K562 (cell line): ENCODE data around the gene PSMA2. TPM values are rescaled to one million over a fixed set of nuclear protein-coding genes. Genes with fewer than 3 reads are reported as not detected.

Experiments used
- ATF7 ChIP-seq: fragments of 450-650 bp; IDR thresholded peaks from 2 replicates; pipeline ENCODE4 v1.7.1; 2014; ENCODE audit warnings: mild to moderate bottlenecking, moderate library complexity
- DACH1 ChIP-seq: fragments of 450-650 bp; IDR thresholded peaks from 2 replicates; pipeline ENCODE4 v1.6.1; 2018; ENCODE audit not compliant: partially characterized antibody
- GABPA ChIP-seq: fragments of 200-800 bp; sonication (Bioruptor generic); conservative IDR thresholded peaks from 2 replicates; pipeline ENCODE4 v1.6.1; 2016; ENCODE audit warnings: low read depth, missing genetic modification characterization, missing compliant biosample characterization
- GATAD2B ChIP-seq: fragments of 450-650 bp; IDR thresholded peaks from 2 replicates; pipeline ENCODE4 v1.6.1; 2017; ENCODE audit warnings: mild to moderate bottlenecking, borderline replicate concordance
- HDAC2 ChIP-seq: fragments of 450-650 bp; IDR thresholded peaks from 2 replicates; pipeline ENCODE4 v1.6.1; 2016; ENCODE audit warnings: mild to moderate bottlenecking
- KAT8 ChIP-seq: fragments of 450-650 bp; IDR thresholded peaks from 2 replicates; pipeline ENCODE4 v1.6.1; 2016; ENCODE audit warnings: low read depth, mild to moderate bottlenecking
- NFRKB ChIP-seq: fragments of 450-650 bp; IDR thresholded peaks from 2 replicates; pipeline ENCODE4 v1.6.1; 2016; ENCODE audit warnings: low read depth
- NR1H2 ChIP-seq: sonication (generic); formaldehyde crosslinking; IDR thresholded peaks from 2 replicates; pipeline ENCODE4 v1.4.0; 2020; ENCODE audit warnings: mild to moderate bottlenecking, missing genetic modification reagents
- NR2C1 ChIP-seq, 2 experiments: fragments of 450-650 bp; IDR thresholded peaks; 2 replicates each; pipeline ENCODE4 v1.6.1; 2017; ENCODE audit warnings: mild to moderate bottlenecking in 2 of 2, antibody characterized with exemption in 1 of 2, inconsistent platforms in 1 of 2, missing compliant biosample characterization in 1 of 2, missing genetic modification characterization in 1 of 2
- PCBP1 ChIP-seq: fragments of 200-400 bp; formaldehyde crosslinking; IDR thresholded peaks from 2 replicates; pipeline ENCODE4 v1.6.1; 2018; ENCODE audit warnings: mild to moderate bottlenecking, low read depth, low read length; ENCODE audit not compliant: poor library complexity, severe bottlenecking
- POU5F1 ChIP-seq: fragments of 150-350 bp; IDR thresholded peaks from 2 replicates; pipeline ENCODE4 v1.6.1; 2014; ENCODE audit warnings: borderline replicate concordance, low read length, low read depth, mild to moderate bottlenecking; ENCODE audit not compliant: partially characterized antibody
- SMARCE1 ChIP-seq: fragments of 450-650 bp; IDR thresholded peaks from 2 replicates; pipeline ENCODE4 v1.7.1; 2016; ENCODE audit warnings: mild to moderate bottlenecking
- TAF15 ChIP-seq: fragments of 200-400 bp; formaldehyde crosslinking; IDR thresholded peaks from 2 replicates; pipeline ENCODE4 v1.6.1; 2017; ENCODE audit warnings: mild to moderate bottlenecking, low read depth, low read length, moderate library complexity
- TEAD4 ChIP-seq, 2 experiments: sonication (generic) in 1 of 2; formaldehyde crosslinking in 1 of 2; IDR thresholded peaks; 2 replicates each; pipeline versions ENCODE4 v1.6.1 to v1.8.0; 2012 to 2022; ENCODE audit warnings: borderline replicate concordance in 1 of 2, inconsistent platforms in 1 of 2, low read length in 1 of 2, mild to moderate bottlenecking in 1 of 2, missing genetic modification reagents in 1 of 2
- ZNF232 ChIP-seq: sonication (generic); formaldehyde crosslinking; IDR thresholded peaks from 2 replicates; pipeline ENCODE4 v1.8.0; 2022; ENCODE audit warnings: mild to moderate bottlenecking, missing genetic modification reagents
- polyA plus RNA-seq, 8 experiments: library from polyadenylated mRNA; depleted of rRNA in 4 of 8; stranded (reverse) in 5 of 8; unstranded in 3 of 8; fragments of >200 nt; fragmentation: Nextera tagmentation in 2 of 8; fragmentation: Illumina TruSeq in 1 of 8; extraction: Ambion mirVana in 2 of 8; extraction: Trizol in 1 of 8; gene quantifications; 2 replicates each; pipeline versions ENCODE4 v1.2.1 to v1.2.3, GENCODE V29; 2011 to 2014; ENCODE audit warnings: inconsistent platforms in 1 of 8, missing spikeins in 1 of 8
- total RNA-seq, 7 experiments: library from RNA; depleted of rRNA in 6 of 7; stranded (reverse); fragments of >200 nt in 6 of 7; fragmentation: Illumina TruSeq in 2 of 7; extraction: Trizol in 2 of 7; gene quantifications; 2 replicates each; pipeline versions ENCODE4 v1.2.1 to v1.2.3, GENCODE V29; 2011 to 2021; ENCODE audit warnings: low replicate concordance in 1 of 7
- TF ChIP-seq, protein P1 (sequence below): fragments of 250-450 bp; sonication (Bioruptor Pico); IDR thresholded peaks from 2 replicates; pipeline ENCODE4 v1.9.0; 2021; ENCODE audit warnings: mild to moderate bottlenecking, inconsistent platforms
- TF ChIP-seq, protein P2 (sequence below): fragments of 250-450 bp; sonication (Bioruptor Pico); IDR thresholded peaks from 2 replicates; pipeline ENCODE4 v1.5.0; 2021; ENCODE audit warnings: mild to moderate bottlenecking, moderate library complexity
- TF ChIP-seq, protein P3 (sequence below), 2 experiments: fragments of 450-650 bp in 1 of 2; sonication (generic) in 1 of 2; formaldehyde crosslinking in 1 of 2; IDR thresholded peaks in 1 of 2; conservative IDR thresholded peaks in 1 of 2; 2 replicates each; pipeline versions ENCODE4 v1.6.1 to v1.8.1; 2016 to 2023; ENCODE audit warnings: mild to moderate bottlenecking in 2 of 2, moderate library complexity in 2 of 2, inconsistent platforms in 1 of 2, missing genetic modification reagents in 1 of 2

The PSMA2 gene
- total and polyA plus RNA-seq, 9 of the 15 experiments (the other 6 are each of a cell fraction or from before 2014, with no cell fraction given), result 91.7 to 1,070 (median 213) TPM

DNA sequence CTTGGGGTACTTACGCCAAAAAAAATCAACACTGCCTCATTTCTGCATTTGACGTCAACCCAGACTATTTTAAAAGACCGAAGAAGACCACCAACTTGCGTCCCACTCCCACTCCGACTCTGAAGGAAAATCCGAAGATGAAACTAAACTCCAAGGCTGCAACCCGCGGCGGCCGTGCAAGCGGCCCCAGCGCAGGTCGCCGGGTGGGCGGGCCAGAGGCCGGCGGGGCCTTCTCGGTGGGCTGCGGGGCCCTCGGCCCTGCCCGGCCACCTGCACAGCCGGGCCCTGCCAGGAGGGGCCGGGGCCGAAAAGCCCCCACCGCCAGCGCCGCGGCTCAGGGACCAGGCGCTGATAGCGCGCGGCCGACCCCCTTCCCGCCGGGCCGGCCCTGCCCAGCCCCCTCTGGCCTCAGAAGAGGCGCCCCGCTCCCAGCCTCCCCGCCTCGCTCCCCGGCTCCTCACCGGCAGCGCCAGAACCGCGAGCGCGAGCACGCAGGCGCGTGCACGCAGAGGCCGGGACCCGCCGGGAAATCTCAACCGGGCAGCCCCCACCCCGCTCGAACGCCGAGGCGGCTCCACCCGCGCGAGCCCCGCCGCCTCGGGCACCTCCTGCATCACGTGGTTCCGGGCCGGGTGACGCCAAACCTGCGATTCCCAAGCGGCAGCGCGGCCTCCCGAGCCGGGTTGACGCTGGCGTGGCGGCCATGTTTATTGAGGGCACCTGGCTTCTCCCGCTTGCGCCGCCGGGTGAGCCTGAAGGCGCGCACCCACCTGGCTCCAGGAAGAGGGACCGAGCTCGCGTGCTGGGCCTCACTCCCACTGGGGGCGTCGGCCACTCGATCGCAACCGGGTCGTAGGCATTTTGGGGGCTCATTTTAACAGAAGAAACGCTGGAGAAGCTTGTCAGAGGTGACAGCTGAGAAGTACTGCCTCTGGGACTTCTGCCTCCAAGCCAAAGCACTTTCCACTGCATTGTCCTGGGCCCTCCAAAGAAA is 20.2 kb downstream of the PSMA2 start, which contains the start of gene C7orf25 (continued):
- TF ChIP-seq TAF15, result no peak
- no peak for TF ChIP-seq ZNF232 (CRISPR knock-in tag)
- TF ChIP-seq GATAD2B, result peak; percentile 70
- no peak for TF ChIP-seq SMARCE1
- TF ChIP-seq PCBP1, result peak; percentile 86
- peak; percentile 92 for TF ChIP-seq GABPA (tag)
- TF ChIP-seq, protein P1, sequence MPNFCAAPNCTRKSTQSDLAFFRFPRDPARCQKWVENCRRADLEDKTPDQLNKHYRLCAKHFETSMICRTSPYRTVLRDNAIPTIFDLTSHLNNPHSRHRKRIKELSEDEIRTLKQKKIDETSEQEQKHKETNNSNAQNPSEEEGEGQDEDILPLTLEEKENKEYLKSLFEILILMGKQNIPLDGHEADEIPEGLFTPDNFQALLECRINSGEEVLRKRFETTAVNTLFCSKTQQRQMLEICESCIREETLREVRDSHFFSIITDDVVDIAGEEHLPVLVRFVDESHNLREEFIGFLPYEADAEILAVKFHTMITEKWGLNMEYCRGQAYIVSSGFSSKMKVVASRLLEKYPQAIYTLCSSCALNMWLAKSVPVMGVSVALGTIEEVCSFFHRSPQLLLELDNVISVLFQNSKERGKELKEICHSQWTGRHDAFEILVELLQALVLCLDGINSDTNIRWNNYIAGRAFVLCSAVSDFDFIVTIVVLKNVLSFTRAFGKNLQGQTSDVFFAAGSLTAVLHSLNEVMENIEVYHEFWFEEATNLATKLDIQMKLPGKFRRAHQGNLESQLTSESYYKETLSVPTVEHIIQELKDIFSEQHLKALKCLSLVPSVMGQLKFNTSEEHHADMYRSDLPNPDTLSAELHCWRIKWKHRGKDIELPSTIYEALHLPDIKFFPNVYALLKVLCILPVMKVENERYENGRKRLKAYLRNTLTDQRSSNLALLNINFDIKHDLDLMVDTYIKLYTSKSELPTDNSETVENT, result 0 out of 2 replicates have a peak, but pooled peaks have one; percentile 53
- TF ChIP-seq HDAC2, result 0 out of 2 replicates have a peak, but pooled peaks have one; percentile 31
- TF ChIP-seq DACH1, result peak; percentile 9
- no peak for TF ChIP-seq KAT8
- no peak for TF ChIP-seq NR1H2
- 0 out of 2 replicates have a peak, but pooled peaks have one; percentile 28 for TF ChIP-seq TEAD4 (IDR thresholded peaks at IDR 0.05; ENCODE audit: low read length)
- TF ChIP-seq TEAD4 (CRISPR knock-in tag; IDR thresholded peaks at IDR 0.05; ENCODE audit: borderline replicate concordance), result no peak
- TF ChIP-seq NR2C1 (IDR thresholded peaks at IDR 0.05), result peak; percentile 79
- TF ChIP-seq NR2C1 (tag; IDR thresholded peaks at IDR 0.05), result peak; percentile 78
- TF ChIP-seq, protein P2, sequence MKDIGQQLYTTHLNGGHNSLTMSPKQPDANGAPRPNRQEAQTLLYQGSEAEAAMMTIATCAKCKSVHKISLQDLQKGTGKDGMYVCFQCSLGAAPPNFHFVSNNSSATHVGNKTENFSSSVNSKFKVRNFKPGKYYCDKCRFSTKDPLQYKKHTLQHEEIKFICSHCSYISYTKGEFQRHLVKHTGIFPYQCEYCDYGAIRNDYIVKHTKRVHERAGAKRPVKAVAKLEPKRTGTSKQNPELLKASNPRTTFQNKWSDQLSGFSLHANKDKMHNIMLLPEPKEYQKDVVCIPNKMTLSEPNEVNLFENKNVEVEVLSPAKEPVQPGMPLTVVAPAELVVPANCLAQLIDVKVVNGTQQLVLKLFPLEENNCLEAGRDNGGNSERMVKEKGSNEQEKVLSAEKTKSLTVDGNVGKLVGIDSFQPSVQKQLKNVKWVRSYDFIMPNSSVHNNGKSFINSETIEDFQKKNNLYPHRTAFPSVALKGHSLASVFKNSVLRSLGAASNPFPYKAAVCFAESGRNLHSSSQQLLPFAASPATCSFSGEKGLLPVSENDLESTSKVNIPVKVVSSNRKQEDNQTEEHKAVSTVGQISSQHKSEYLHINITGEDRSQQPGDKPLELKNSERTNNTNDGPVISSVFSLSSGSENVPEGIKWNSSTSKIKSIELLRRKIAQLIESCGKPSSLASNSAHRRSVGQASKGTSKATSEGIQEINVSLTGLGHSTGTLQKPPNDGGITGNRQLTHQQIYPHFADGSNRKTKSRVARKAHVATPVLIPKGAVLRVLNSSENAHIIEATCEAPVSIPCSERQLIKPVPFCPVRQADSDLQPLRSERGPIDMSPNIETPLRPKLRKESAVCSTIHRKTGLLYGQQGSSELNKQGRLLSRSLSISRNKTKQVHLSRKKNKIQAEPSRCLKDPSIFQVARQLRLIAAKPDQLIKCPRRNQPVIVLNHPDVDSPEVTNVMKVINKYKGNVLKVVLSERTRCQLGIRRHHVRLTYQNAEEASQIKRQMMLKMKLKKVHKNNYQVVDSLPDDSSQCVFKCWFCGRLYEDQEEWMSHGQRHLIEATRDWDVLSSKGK (CRISPR knock-in tag), result no peak
- TF ChIP-seq NFRKB, result peak; percentile 71; the same call in 1 of the 2 replicates
- TF ChIP-seq ATF7, result peak; percentile 84
- TF ChIP-seq, protein P3, sequence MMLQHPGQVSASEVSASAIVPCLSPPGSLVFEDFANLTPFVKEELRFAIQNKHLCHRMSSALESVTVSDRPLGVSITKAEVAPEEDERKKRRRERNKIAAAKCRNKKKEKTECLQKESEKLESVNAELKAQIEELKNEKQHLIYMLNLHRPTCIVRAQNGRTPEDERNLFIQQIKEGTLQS (IDR thresholded peaks at IDR 0.05), result no peak; the same call in 1 of the 2 replicates
- TF ChIP-seq, protein P3 (CRISPR knock-in tag; conservative IDR thresholded peaks at IDR 0.05), result peak; percentile 69
- peak; percentile 57 for TF ChIP-seq POU5F1
